ENCODE measurements around the gene PLAGL2.
A peak's percentile ranks its signal among the peaks of the same experiment; 100 is the strongest.

PLAGL2 gene

GRCh38 chr20:32230707-32231106, 23.2 kb upstream of the PLAGL2 start:
- no peak for DNase-seq

GRCh38 chr20:32229251-32229747, 21.8 kb upstream of the PLAGL2 start:
- no peak for DNase-seq

- DNase-seq = no peak
These were observed 20.5 kb upstream of the PLAGL2 start for GRCh38 chr20:32227744-32228688.

- DNase-seq = no peak
These were observed 19.8 kb upstream of the PLAGL2 start for GRCh38 chr20:32227306-32227705.

GRCh38 chr20:32226391-32226790, 18.8 kb upstream of the PLAGL2 start:
- DNase-seq = no peak

- DNase-seq = no peak
These were observed 16.9 kb upstream of the PLAGL2 start for GRCh38 chr20:32224463-32224862.

GRCh38 chr20:32218156-32218900, 10.8 kb upstream of the PLAGL2 start:
- no peak for DNase-seq

GRCh38 chr20:32216179-32217142, 8.9 kb upstream of the PLAGL2 start:
- DNase-seq = no peak

GRCh38 chr20:32215729-32216128, 8.2 kb upstream of the PLAGL2 start:
- DNase-seq = no peak

- no peak for DNase-seq
These were observed 7.6 kb upstream of the PLAGL2 start for GRCh38 chr20:32215147-32215546.

- no peak for DNase-seq
These were observed 6.3 kb upstream of the PLAGL2 start for GRCh38 chr20:32213870-32214269.

- DNase-seq = no peak
These were observed 2.5 kb upstream of the PLAGL2 start for GRCh38 chr20:32209850-32210605.

- DNase-seq = peak; percentile 23
These were observed 1.1 kb upstream of the PLAGL2 start for GRCh38 chr20:32208499-32209154.

- DNase-seq = no peak
These were observed 550 bp downstream of the PLAGL2 start for GRCh38 chr20:32206760-32207625.

GRCh38 chr20:32205843-32206759, 1.4 kb downstream of the PLAGL2 start:
- DNase-seq = no peak

GRCh38 chr20:32205110-32205842, 2.3 kb downstream of the PLAGL2 start:
- DNase-seq = no peak

GRCh38 chr20:32204205-32205109, 3.1 kb downstream of the PLAGL2 start:
- DNase-seq = no peak
